ENCODE data around the gene CENPQ. TPM values are rescaled to one million over a fixed set of nuclear protein-coding genes. Genes with fewer than 3 reads are reported as not detected.

Gene CENPQ
- total and polyA plus RNA-seq, 9 donors: 6.3 to 10.6 (median 7.7) TPM

DNA sequence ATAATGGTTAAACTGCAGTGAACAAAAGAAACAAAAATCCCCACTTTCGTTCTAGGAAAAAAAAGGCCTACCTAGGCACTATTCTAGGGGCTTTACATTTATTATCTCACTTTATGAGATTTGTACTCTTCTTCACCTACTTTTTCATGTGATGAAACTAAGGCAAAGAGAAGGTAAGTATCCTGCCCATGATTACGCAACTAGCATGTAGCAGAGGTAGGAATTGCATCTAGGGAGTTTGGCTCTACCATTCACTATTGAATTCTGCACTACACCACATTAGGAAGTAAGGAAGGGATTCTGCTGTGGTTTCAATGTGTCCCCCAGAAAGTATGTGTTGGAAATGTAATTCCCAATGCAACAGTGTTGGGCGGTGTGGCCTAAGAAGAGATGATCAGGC, 75.9 kb downstream of the CENPQ start:
- DNase-seq: no peak
- no peaks in the 10 kb centered on the region for H3K36me3 ChIP-seq (ENCODE audit: control insufficient read depth, insufficient read depth, low read length)
- no peaks in the 10 kb centered on the region for H3K9me3 ChIP-seq (replicated peaks; ENCODE audit: control insufficient read depth, low read depth, low read length)
- no peak overlapping the region for H3K27ac ChIP-seq (ENCODE audit: low read length)
- no peak overlapping the region for H3K4me3 ChIP-seq (ENCODE audit: low read length)
- no peaks in the 10 kb centered on the region for H3K27me3 ChIP-seq (ENCODE audit: control insufficient read depth, insufficient read depth, low read length)
- WGBS (ENCODE audit: insufficient coverage): 88% methylated on average over 1 of the region's 3 CpGs
- H3K4me1 ChIP-seq (ENCODE audit: control insufficient read depth, insufficient read depth, low read length): no peaks in the 10 kb centered on the region

DNA sequence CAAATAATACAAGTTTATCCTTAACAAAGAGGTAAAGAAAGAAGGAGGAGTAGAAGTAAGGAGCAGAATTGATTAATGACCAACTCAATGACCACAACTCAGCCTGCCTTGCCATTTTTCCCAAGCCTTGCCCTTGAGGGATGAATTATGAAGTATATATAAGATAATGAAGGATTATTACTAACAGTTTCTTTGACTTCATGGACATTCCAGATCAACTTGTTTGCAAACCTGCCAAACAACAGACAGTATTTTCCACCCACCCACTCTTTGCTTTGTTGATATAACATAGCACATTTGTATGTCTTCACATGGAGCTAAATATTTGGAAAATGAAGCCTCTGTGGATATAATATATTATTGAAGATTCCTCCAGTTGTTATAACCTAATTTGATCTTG, 77.4 kb downstream of the CENPQ start:
- Histone ChIP-seq H3K27ac (ENCODE audit: low read length) (no peak overlapping the region), H3K4me1 (ENCODE audit: control insufficient read depth, insufficient read depth, low read length) (no peaks in the 10 kb centered on the region), H3K9me3 (replicated peaks; ENCODE audit: control insufficient read depth, low read depth, low read length) (no peaks in the 10 kb centered on the region), H3K4me3 (ENCODE audit: low read length) (no peak overlapping the region), H3K36me3 (ENCODE audit: control insufficient read depth, insufficient read depth, low read length) (no peaks in the 10 kb centered on the region), H3K27me3 (ENCODE audit: control insufficient read depth, insufficient read depth, low read length) (no peaks in the 10 kb centered on the region)
- DNase-seq: no peak

DNA sequence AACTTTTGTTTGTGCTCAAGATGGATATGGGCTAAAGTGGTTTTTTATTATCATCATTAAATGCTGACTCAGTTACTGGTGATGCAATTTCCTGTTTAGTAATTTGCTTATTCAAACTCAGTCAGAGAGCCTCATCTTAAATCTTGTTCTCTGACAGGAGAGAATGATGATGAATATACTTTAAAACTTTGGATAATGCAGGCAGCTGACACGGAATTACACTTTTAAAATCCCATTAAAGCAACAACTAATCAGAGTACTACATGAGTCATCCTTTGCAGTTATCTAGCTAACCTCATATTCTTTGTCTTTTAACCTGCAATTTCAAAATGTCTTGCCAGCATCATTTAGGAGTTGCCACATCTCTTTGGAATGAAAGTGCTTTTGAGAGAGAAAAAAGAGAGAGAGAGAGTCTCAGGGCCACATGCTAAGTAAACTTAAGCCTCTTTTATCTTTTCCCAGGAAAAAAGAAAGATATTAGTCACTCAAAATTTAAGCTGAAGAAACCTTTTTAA, 78.1 kb downstream of the CENPQ start:
- no peaks in the 10 kb centered on the region for H3K36me3 ChIP-seq (ENCODE audit: control insufficient read depth, insufficient read depth, low read length)
- H3K9me3 ChIP-seq (replicated peaks; ENCODE audit: control insufficient read depth, low read depth, low read length): no peaks in the 10 kb centered on the region
- no peak overlapping the region for H3K4me3 ChIP-seq (ENCODE audit: low read length)
- WGBS (ENCODE audit: insufficient coverage): 20% methylated on average over 1 of the region's 1 CpG
- no peak for DNase-seq
- no peak overlapping the region for H3K27ac ChIP-seq (ENCODE audit: low read length)
- no peaks in the 10 kb centered on the region for H3K27me3 ChIP-seq (ENCODE audit: control insufficient read depth, insufficient read depth, low read length)
- no peaks in the 10 kb centered on the region for H3K4me1 ChIP-seq (ENCODE audit: control insufficient read depth, insufficient read depth, low read length)

DNA sequence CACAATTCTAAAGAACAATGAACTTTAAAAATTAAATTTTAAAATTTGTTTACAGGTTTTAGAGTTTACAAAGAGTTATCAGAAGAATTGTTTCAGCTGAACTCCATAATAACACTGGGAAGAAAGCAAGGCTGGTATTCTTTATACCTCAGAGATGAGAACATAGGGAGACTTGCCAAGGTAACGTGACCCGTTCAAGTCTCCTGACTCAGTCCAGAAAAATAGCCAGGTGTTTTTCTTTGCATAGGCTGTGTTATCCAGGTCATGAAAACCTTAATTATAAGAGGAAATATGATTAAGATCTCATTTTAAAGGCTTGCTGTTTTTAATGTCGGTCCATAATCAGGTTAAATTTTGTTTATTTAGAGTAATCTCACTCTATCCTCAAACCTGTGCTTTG, 78.8 kb downstream of the CENPQ start:
- Histone ChIP-seq H3K4me1 (ENCODE audit: control insufficient read depth, insufficient read depth, low read length) (no peaks in the 10 kb centered on the region), H3K36me3 (ENCODE audit: control insufficient read depth, insufficient read depth, low read length) (no peaks in the 10 kb centered on the region), H3K9me3 (replicated peaks; ENCODE audit: control insufficient read depth, low read depth, low read length) (no peaks in the 10 kb centered on the region), H3K27ac (ENCODE audit: low read length) (no peak overlapping the region), H3K27me3 (ENCODE audit: control insufficient read depth, insufficient read depth, low read length) (no peaks in the 10 kb centered on the region), H3K4me3 (ENCODE audit: low read length) (no peak overlapping the region)
- DNase-seq: no peak
- no CpG with 5 or more reads among the region's 3 CpGs for WGBS (ENCODE audit: insufficient coverage)

Other genes with a start within 250 kb of the CENPQ start
- gene MMUT, start 117 bp upstream of the CENPQ start, total RNA-seq: 15.0 TPM
- gene MMUT, start 117 bp upstream of the CENPQ start, polyA plus RNA-seq (ENCODE audit: insufficient read depth in 1 of 8, insufficient read length in 8 of 8, low replicate concordance in 1 of 8): 10 to 100 TPM; 17.5 to 24.9 (median 19.5) TPM
- not detected for gene GLYATL3, start 36.6 kb downstream of the CENPQ start, total RNA-seq
- gene GLYATL3, start 36.6 kb downstream of the CENPQ start, polyA plus RNA-seq (ENCODE audit: insufficient read depth in 1 of 8, insufficient read length in 8 of 8, low replicate concordance in 1 of 8): under 1 TPM in 1 of 8 donors, not detected in 7; 0.11 TPM
- 1.7 TPM for gene C6orf141, start 87.3 kb downstream of the CENPQ start, total RNA-seq
- 1 to 10 TPM; 1.1 to 3.4 (median 2.0) TPM for gene C6orf141, start 87.3 kb downstream of the CENPQ start, polyA plus RNA-seq (ENCODE audit: insufficient read depth in 1 of 8, insufficient read length in 8 of 8, low replicate concordance in 1 of 8)
- gene RHAG, start 173.5 kb downstream of the CENPQ start, total RNA-seq: 0.35 TPM
- gene RHAG, start 173.5 kb downstream of the CENPQ start, polyA plus RNA-seq (ENCODE audit: insufficient read depth in 1 of 8, insufficient read length in 8 of 8, low replicate concordance in 1 of 8): 1 to 10 TPM in 3 of 8 donors, under 1 TPM in 5; 0.20 to 1.5 (median 0.96) TPM